ENCODE data around the gene FGF1. TPM values are rescaled to one million over a fixed set of nuclear protein-coding genes. Genes with fewer than 3 reads are reported as not detected.

The FGF1 gene
- total and polyA plus RNA-seq, 12 donors = 0.42 to 2.5 (median 0.90) TPM

- TF ChIP-seq POLR2A (IDR thresholded peaks at IDR 0.05) (no peak), CTCF (IDR thresholded peaks at IDR 0.05) (no peak)
- intact Hi-C loops (cut with DNase I) = no loop called here
- WGBS, 4 donors = 88 to 100% (median 94%) methylated on average over 2 of the region's 2 CpGs
Measured at GRCh38 chr5:142679744-142680143, 6.1 kb downstream of the FGF1 start.

DNA sequence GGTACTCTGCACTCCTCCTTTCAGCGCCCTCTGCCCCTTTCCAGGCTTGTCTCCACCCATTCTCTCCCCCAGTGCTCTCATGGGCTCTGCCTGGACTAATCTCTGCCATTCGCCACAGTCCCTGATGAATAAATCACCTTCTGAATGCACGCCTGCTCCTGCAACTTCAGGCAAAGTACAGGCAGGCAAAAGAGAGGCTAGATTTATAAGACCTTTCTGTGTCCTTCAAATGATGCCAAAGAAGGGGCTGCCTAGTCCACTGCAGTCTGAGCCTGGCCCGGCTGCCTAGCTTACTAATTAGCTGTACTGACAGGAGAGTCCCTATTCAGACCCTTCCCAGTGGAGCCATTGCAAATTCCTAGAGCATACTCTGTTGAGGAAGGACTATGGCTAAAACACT is 7.4 kb downstream of the FGF1 start:
- Histone ChIP-seq H3K27me3 (no peaks in the 10 kb centered on the region), H3K9me3 (replicated peaks in 1 of 3) (no peaks in the 10 kb centered on the region), H3K4me3 (no peak overlapping the region), H3K27ac (no peak overlapping the region), H3K36me3 (replicated peaks in 1 of 2) (no peaks in the 10 kb centered on the region), H3K4me1 (replicated peaks in 1 of 2) (no peaks in the 10 kb centered on the region)
- no peak for DNase-seq
- 84 to 92% (median 85%) methylated on average over 4 of the region's 4 CpGs for WGBS, 4 donors
- intact Hi-C loops (cut with DNase I) = no loop called here
- TF ChIP-seq POLR2A (IDR thresholded peaks at IDR 0.05) (no peak), CTCF (IDR thresholded peaks at IDR 0.05) (no peak)

More at GRCh38 chr5:142679744-142680143, 6.1 kb downstream of the FGF1 start:
- Histone ChIP-seq H3K4me1 (replicated peaks in 1 of 2) (no peaks in the 10 kb centered on the region), H3K27me3 (no peaks in the 10 kb centered on the region), H3K4me3 (no peak overlapping the region), H3K27ac (no peak overlapping the region), H3K9me3 (replicated peaks in 1 of 3) (no peaks in the 10 kb centered on the region), H3K36me3 (replicated peaks in 1 of 2) (no peaks in the 10 kb centered on the region)
- no peak for DNase-seq

GRCh38 chr5:142677198-142677597 is 8.7 kb downstream of the FGF1 start:
- Histone ChIP-seq H3K9me3 (replicated peaks in 1 of 3) (no peaks in the 10 kb centered on the region), H3K4me1 (replicated peaks in 1 of 2) (no peaks in the 10 kb centered on the region), H3K27ac (no peak overlapping the region), H3K4me3 (no peak overlapping the region), H3K27me3 (no peaks in the 10 kb centered on the region), H3K36me3 (replicated peaks in 1 of 2) (no peaks in the 10 kb centered on the region)
- WGBS, 4 donors = 88 to 99% (median 95%) methylated on average over 2 of the region's 2 CpGs
- DNase-seq = no peak
- intact Hi-C loops (cut with DNase I) = no loop called here
- TF ChIP-seq POLR2A (IDR thresholded peaks at IDR 0.05) (no peak), CTCF (IDR thresholded peaks at IDR 0.05) (no peak)

DNA sequence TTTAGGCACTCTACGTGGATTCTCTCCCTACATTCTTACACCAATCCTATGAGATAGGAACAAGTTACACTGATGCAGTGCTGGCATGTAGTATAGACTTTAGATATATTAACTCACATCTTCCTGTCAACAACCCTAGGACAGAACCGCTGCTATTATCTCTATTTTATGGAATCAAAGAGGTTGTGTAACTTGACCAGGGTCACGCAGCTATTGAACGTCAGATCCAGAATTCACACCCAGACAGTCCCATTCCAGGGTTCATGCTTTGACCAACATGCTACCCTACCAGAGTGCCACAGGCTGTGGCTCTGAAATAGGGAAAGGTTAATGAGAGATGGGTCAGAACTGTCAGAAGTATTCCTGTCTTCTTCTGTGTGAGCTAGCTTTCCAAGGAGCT is 9.6 kb downstream of the FGF1 start:
- WGBS, 4 donors = 75 to 87% (median 81%) methylated on average over 4 of the region's 4 CpGs
- TF ChIP-seq CTCF (IDR thresholded peaks at IDR 0.05) (no peak), POLR2A (IDR thresholded peaks at IDR 0.05) (no peak)

More for the DNA sequence above, 9.6 kb downstream of the FGF1 start:
- Histone ChIP-seq H3K4me1 (replicated peaks in 1 of 2) (no peaks in the 10 kb centered on the region), H3K9me3 (replicated peaks in 1 of 3) (no peaks in the 10 kb centered on the region), H3K4me3 (no peak overlapping the region), H3K27me3 (no peaks in the 10 kb centered on the region), H3K27ac (no peak overlapping the region), H3K36me3 (replicated peaks in 1 of 2) (no peaks in the 10 kb centered on the region)
- intact Hi-C loops (cut with DNase I) = no loop called here
- no peak for DNase-seq
